Skeletal muscle cell (primary cell): ENCODE results near the gene C9orf50.

Experiments used
- DNase-seq: peaks from one replicate; pipeline ENCODE4 v3.0.0-alpha.2; 2010; ENCODE audit warnings: low read depth
- H3K4me3 ChIP-seq: 2 replicates; pipeline ENCODE4 v1.5.1; 2011; ENCODE audit warnings: low read depth, mild to moderate bottlenecking, control low read depth, low read length, moderate library complexity

C9orf50 gene

DNA sequence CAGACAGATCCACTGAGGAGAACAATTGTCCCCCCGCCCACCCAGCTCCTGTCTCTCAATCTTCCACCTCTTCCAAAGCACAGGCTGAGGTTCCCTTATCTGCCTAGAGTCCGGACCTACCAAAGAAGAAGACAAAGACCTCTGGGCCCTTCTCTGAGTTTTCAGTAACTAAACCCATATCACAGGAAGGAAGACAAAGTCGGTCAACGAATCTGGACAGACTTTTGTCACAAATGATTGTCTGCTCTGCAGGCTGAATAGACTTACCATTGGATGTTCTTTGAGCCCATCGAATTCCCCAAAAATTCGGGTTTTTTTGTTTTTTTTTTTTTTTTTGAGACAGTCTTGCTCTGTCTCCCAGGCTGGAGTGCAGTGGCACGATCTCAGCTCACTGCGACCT, 58.0 kb downstream of the C9orf50 start:
- no peak overlapping the region for H3K4me3 ChIP-seq
- DNase-seq, result no peak

DNA sequence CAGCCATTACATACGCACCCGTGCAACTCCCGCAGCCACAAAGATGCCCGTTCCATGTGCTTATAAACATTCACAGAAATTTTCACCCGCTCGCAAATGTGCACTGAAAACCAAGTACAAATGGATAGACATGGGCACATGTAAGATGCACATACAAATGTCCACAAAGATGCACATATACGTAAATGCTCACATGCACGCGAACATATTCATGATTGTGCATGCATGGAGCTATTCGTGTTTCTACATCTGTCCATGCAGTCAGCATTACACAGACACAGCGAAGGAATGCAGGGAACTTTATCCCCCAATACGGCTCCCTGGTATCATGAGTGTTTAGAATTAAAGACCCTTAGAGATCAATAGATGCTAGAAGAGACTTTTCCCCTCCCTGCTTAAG, 58.4 kb downstream of the C9orf50 start:
- no peak overlapping the region for H3K4me3 ChIP-seq

More for the DNA sequence above, 58.4 kb downstream of the C9orf50 start:
- no peak for DNase-seq
